H1 (cell line): ENCODE measurements around the gene ADCY2. TPM values are rescaled to one million over a fixed set of nuclear protein-coding genes. Genes with fewer than 3 reads are reported as not detected.

Experiments
- ATF3 ChIP-seq: IDR thresholded peaks from 2 replicates; pipeline ENCODE4 v1.6.1; 2011; ENCODE audit warnings: low read depth, mild to moderate bottlenecking, low read length; ENCODE audit not compliant: insufficient read depth
- BCL11A ChIP-seq, 2 experiments: IDR thresholded peaks; one replicate each; pipeline ENCODE4 v1.6.1; 2011; ENCODE audit warnings: low read depth in 2 of 2, low read length in 2 of 2, mild to moderate bottlenecking in 2 of 2
- CBX5 ChIP-seq: fragments of 300-800, 300-1000 bp; sonication (generic); IDR thresholded peaks from 2 replicates; pipeline ENCODE4 v1.7.1; 2016; ENCODE audit warnings: antibody characterized with exemption, low read length, low read depth
- CHD2 ChIP-seq: IDR thresholded peaks from 2 replicates; pipeline ENCODE4 v1.6.1; 2012; ENCODE audit warnings: low read length, improper control_type of control experiment
- CTBP2 ChIP-seq: IDR thresholded peaks from 2 replicates; pipeline ENCODE4 v1.7.0; 2011; ENCODE audit warnings: borderline replicate concordance, mild to moderate bottlenecking, moderate library complexity, mixed read lengths, low read length; ENCODE audit not compliant: insufficient read depth, insufficient read length
- CTCF ChIP-seq, 3 experiments: IDR thresholded peaks; 1 replicate in 2 of 3; 2 replicates in 1 of 3; pipeline versions ENCODE4 v1.5.1 to v1.6.1; 2011; ENCODE audit warnings: low read length in 3 of 3, mild to moderate bottlenecking in 3 of 3, inconsistent platforms in 2 of 3, low read depth in 1 of 3, moderate library complexity in 1 of 3; ENCODE audit not compliant: insufficient read depth in 1 of 3; ENCODE audit errors: control extremely low read depth in 1 of 3
- E2F6 ChIP-seq: IDR thresholded peaks from 2 replicates; pipeline ENCODE4 v1.6.1; 2012; ENCODE audit warnings: inconsistent platforms
- JUN ChIP-seq: IDR thresholded peaks from 2 replicates; pipeline ENCODE4 v1.6.1; 2011; ENCODE audit warnings: low read depth, mild to moderate bottlenecking, improper control_type of control experiment, low read length
- JUND ChIP-seq: IDR thresholded peaks from 2 replicates; pipeline ENCODE4 v1.6.1; 2011; ENCODE audit warnings: mild to moderate bottlenecking, improper control_type of control experiment, low read length
- KDM4A ChIP-seq: IDR thresholded peaks from one replicate; pipeline ENCODE4 v1.7.1; 2012; ENCODE audit warnings: low read depth, mild to moderate bottlenecking, moderate library complexity, low read length, inconsistent platforms; ENCODE audit not compliant: severe bottlenecking
- POLR2A ChIP-seq, 2 experiments: IDR thresholded peaks; 1 replicate in 1 of 2; 2 replicates in 1 of 2; pipeline ENCODE4 v1.6.1; 2011; ENCODE audit warnings: low read depth in 2 of 2, low read length in 2 of 2, mild to moderate bottlenecking in 2 of 2; ENCODE audit errors: control extremely low read depth in 1 of 2
- RFX5 ChIP-seq: IDR thresholded peaks from 2 replicates; pipeline ENCODE4 v1.6.1; 2011; ENCODE audit warnings: low read depth, low read length, improper control_type of control experiment, borderline replicate concordance
- RNF2 ChIP-seq: fragments of 200-900, 300-1000 bp; sonication (generic); IDR thresholded peaks from 2 replicates; pipeline ENCODE4 v1.7.1; 2016; ENCODE audit warnings: borderline replicate concordance, low read depth, mild to moderate bottlenecking, antibody characterized with exemption, low read length; ENCODE audit not compliant: poor library complexity, severe bottlenecking; ENCODE audit errors: missing control alignments
- SAP30 ChIP-seq: fragments of 300-600 bp; sonication (generic); IDR thresholded peaks from 2 replicates; pipeline ENCODE4 v1.7.1; 2012; ENCODE audit warnings: low read length, moderate library complexity, mild to moderate bottlenecking, inconsistent platforms; ENCODE audit not compliant: insufficient read depth, insufficient replicate concordance
- SIN3A ChIP-seq, 2 experiments: IDR thresholded peaks in 1 of 2; conservative IDR thresholded peaks in 1 of 2; 2 replicates each; pipeline ENCODE4 v1.6.1; 2011 to 2012; ENCODE audit warnings: low read length in 2 of 2, improper control_type of control experiment in 1 of 2, low read depth in 1 of 2, mild to moderate bottlenecking in 1 of 2
- TAF1 ChIP-seq: IDR thresholded peaks from 2 replicates; pipeline ENCODE4 v1.6.1; 2011; ENCODE audit warnings: mild to moderate bottlenecking, low read depth, low read length
- TEAD4 ChIP-seq: IDR thresholded peaks from 2 replicates; pipeline ENCODE4 v1.6.1; 2012; ENCODE audit warnings: low read depth, low read length, inconsistent platforms, mixed read lengths
- YY1 ChIP-seq: IDR thresholded peaks from 2 replicates; pipeline ENCODE4 v1.6.1; 2011; ENCODE audit warnings: low read depth, mild to moderate bottlenecking, low read length
- polyA plus RNA-seq, 7 experiments: library from polyadenylated mRNA; depleted of rRNA in 3 of 7; stranded (reverse) in 5 of 7; unstranded in 2 of 7; fragments of >200 nt in 5 of 7; fragments of 200-250 nt in 2 of 7; gene quantifications; 1 replicate in 5 of 7; 2 replicates in 1 of 7; 4 replicates in 1 of 7; pipeline versions ENCODE4 v1.2.1 to v1.2.3, GENCODE V29; 2011 to 2013; ENCODE audit warnings: missing spikeins in 2 of 7, mixed read lengths in 2 of 7
- total RNA-seq: library from RNA; stranded (reverse); fragmentation: NEBNext Ultra II Directional; extraction: Animal tissue kit (Norgen Biotek cat#: 25700); gene quantifications from 2 replicates; pipeline ENCODE4 v1.2.1, GENCODE V29; 2021

The ADCY2 gene
- total and polyA plus RNA-seq, 2 of the 8 experiments (the other 6 are each of a cell fraction or from before 2014, with no cell fraction given): 35.8 to 122 TPM

GRCh38 chr5:7396713-7397454 lies 946 bp downstream of the ADCY2 start (continued):
- TF ChIP-seq CTBP2: no peak
- TF ChIP-seq TAF1: no peak
- no peak for TF ChIP-seq POLR2A (IDR thresholded peaks at IDR 0.05; ENCODE audit: control extremely low read depth in 1 of 2, low read depth in 2 of 2, low read length in 2 of 2)
- TF ChIP-seq TEAD4: no peak
- no peak for TF ChIP-seq RFX5
- TF ChIP-seq ATF3: no peak
- no peak for TF ChIP-seq SAP30
- no peak for TF ChIP-seq CBX5
- TF ChIP-seq JUND: no peak
- 0 out of 4 replicates have a peak, but pooled peaks of 1 of the 2 experiments have one; percentile 25 for TF ChIP-seq SIN3A (conservative IDR thresholded peaks at IDR 0.05 in 1 of 2, IDR thresholded peaks at IDR 0.05 in 1 of 2; ENCODE audit: low read depth in 1 of 2, low read length in 2 of 2)
- TF ChIP-seq BCL11A (IDR thresholded peaks at IDR 0.05; ENCODE audit: low read depth in 2 of 2, low read length in 2 of 2): no peak
- peak; percentile 5 for TF ChIP-seq KDM4A
- TF ChIP-seq RNF2: no peak
- no peak for TF ChIP-seq CHD2
- TF ChIP-seq CTCF (IDR thresholded peaks at IDR 0.05; ENCODE audit: control extremely low read depth in 1 of 3, insufficient read depth in 1 of 3, low read depth in 1 of 3, low read length in 3 of 3): peak in 2 of 3 experiments; percentile 12 to 24; a peak in 2 of 4 replicates
- TF ChIP-seq JUN: no peak
- no peak for TF ChIP-seq YY1
- no peak for TF ChIP-seq E2F6
